ENCODE data around the gene ABHD14A. TPM values are rescaled to one million over a fixed set of nuclear protein-coding genes. Genes with fewer than 3 reads are reported as not detected.
"Not testable (repeated sequence)": the region's sequence is repeated elsewhere in the genome, so short reads cannot be mapped to it uniquely, and the experiment has no call there.

The ABHD14A gene
- total RNA-seq, 2 experiments from 2014 or later: 7.5 to 8.9 TPM

GRCh38 chr3:51928438-51928837, 46.4 kb upstream of the ABHD14A start:
- no TSS peak for BruUV-seq (replicated peaks)
- no peak for TF ChIP-seq CTCF (conservative IDR thresholded peaks at IDR 0.05; ENCODE audit: low read length)
- TF ChIP-seq EZH2phosphoT487 (IDR thresholded peaks at IDR 0.05; ENCODE audit: borderline replicate concordance, low read depth, low read length): no peak
- no peaks in the 10 kb centered on the region for H4K20me1 ChIP-seq (ENCODE audit: insufficient read depth, low read length)
- H3K27ac ChIP-seq (ENCODE audit: low read depth, low read length, poor library complexity, severe bottlenecking): no peak overlapping the region
- no peaks in the 10 kb centered on the region for H3K9me2 ChIP-seq (ENCODE audit: insufficient read depth, low read length)
- no peaks in the 10 kb centered on the region for H3K9me3 ChIP-seq (ENCODE audit: low read length)
- no peak overlapping the region for H3K4me3 ChIP-seq (ENCODE audit: low read depth, low read length, poor library complexity, severe bottlenecking)
- peaks cover 24% of the 10 kb centered on the region for H3K36me3 ChIP-seq (ENCODE audit: insufficient read depth, low read length)
- no peak for DNase-seq (ENCODE audit: low spot score)
- intact Hi-C loops (cut with micrococcal nuclease; ENCODE audit: unreplicated experiment): no loop called here
- H3K79me2 ChIP-seq (ENCODE audit: insufficient read depth, low read depth, low read length): no peaks in the 10 kb centered on the region
- POLR2A ChIA-PET: no interaction called here
- no peak overlapping the region for H2AFZ ChIP-seq (ENCODE audit: low read length)
- no peak overlapping the region for H3K4me2 ChIP-seq (ENCODE audit: low read length)
- no peaks in the 10 kb centered on the region for H3K4me1 ChIP-seq (ENCODE audit: insufficient read depth, low read length, poor library complexity, severe bottlenecking)
- CTCF ChIA-PET (ENCODE audit: unreplicated experiment): no interaction called here

GRCh38 chr3:51928981-51929380, 45.9 kb upstream of the ABHD14A start:
- H3K4me3 ChIP-seq (ENCODE audit: low read depth, low read length, poor library complexity, severe bottlenecking); BruUV-seq (replicated peaks); H3K4me1 ChIP-seq (ENCODE audit: insufficient read depth, low read length, poor library complexity, severe bottlenecking); H3K9me3 ChIP-seq (ENCODE audit: low read length); H3K4me2 ChIP-seq (ENCODE audit: low read length); DNase-seq (ENCODE audit: low spot score); H3K79me2 ChIP-seq (ENCODE audit: insufficient read depth, low read depth, low read length); H2AFZ ChIP-seq (ENCODE audit: low read length); H3K9me2 ChIP-seq (ENCODE audit: insufficient read depth, low read length); intact Hi-C loops (cut with micrococcal nuclease; ENCODE audit: unreplicated experiment); CTCF ChIA-PET (ENCODE audit: unreplicated experiment); H4K20me1 ChIP-seq (ENCODE audit: insufficient read depth, low read length); POLR2A ChIA-PET; H3K27ac ChIP-seq (ENCODE audit: low read depth, low read length, poor library complexity, severe bottlenecking): not testable (repeated sequence)
- peaks cover 29% of the 10 kb centered on the region for H3K36me3 ChIP-seq (ENCODE audit: insufficient read depth, low read length)

GRCh38 chr3:51929420-51930003, 45.4 kb upstream of the ABHD14A start:
- Histone ChIP-seq H3K9me2 (ENCODE audit: insufficient read depth, low read length) (no peaks in the 10 kb centered on the region), H3K9me3 (ENCODE audit: low read length) (no peaks in the 10 kb centered on the region), H4K20me1 (ENCODE audit: insufficient read depth, low read length) (no peaks in the 10 kb centered on the region), H3K79me2 (ENCODE audit: insufficient read depth, low read depth, low read length) (no peaks in the 10 kb centered on the region), H3K4me1 (ENCODE audit: insufficient read depth, low read length, poor library complexity, severe bottlenecking) (no peaks in the 10 kb centered on the region), H3K27ac (ENCODE audit: low read depth, low read length, poor library complexity, severe bottlenecking) (no peak overlapping the region), H3K4me3 (ENCODE audit: low read depth, low read length, poor library complexity, severe bottlenecking) (no peak overlapping the region), H2AFZ (ENCODE audit: low read length) (no peak overlapping the region), H3K36me3 (ENCODE audit: insufficient read depth, low read length) (peaks cover 34% of the 10 kb centered on the region), H3K4me2 (ENCODE audit: low read length) (no peak overlapping the region)
- no TSS peak for BruUV-seq (replicated peaks)
- DNase-seq (ENCODE audit: low spot score): no peak
- ChIA-PET POLR2A (no interaction called here), CTCF (ENCODE audit: unreplicated experiment) (no interaction called here)
- intact Hi-C loops (cut with micrococcal nuclease; ENCODE audit: unreplicated experiment): no loop called here
- TF ChIP-seq EZH2phosphoT487 (IDR thresholded peaks at IDR 0.05; ENCODE audit: borderline replicate concordance, low read depth, low read length): no peak
- no peak for TF ChIP-seq CTCF (conservative IDR thresholded peaks at IDR 0.05; ENCODE audit: low read length)

All from OCI-LY7 (cell line).